HL-60/S4 treated with phorbol 12-myristate 13-acetate at 8.2 ng/mL for 4 days and 3 days (cell line): Measurements from ENCODE around the gene GARIN3.

ENCODE experiments used
- in situ Hi-C: fragments of 300-500 bp; cut with MboI; formaldehyde crosslinking; loops from 2 replicates; pipeline ENCODE4 v1.15.0; 2022; ENCODE audit warnings: low sequenced_read_pairs

Gene GARIN3

GRCh38 chr5:157150995-157151394 lies 15.1 kb downstream of the GARIN3 start:
- in situ Hi-C loops, result no loop called here

GRCh38 chr5:157148734-157149615 lies 17.1 kb downstream of the GARIN3 start:
- in situ Hi-C loops, result no loop called here

- in situ Hi-C loops, result no loop called here
Measured at GRCh38 chr5:157143127-157143971, 22.7 kb downstream of the GARIN3 start.

GRCh38 chr5:157142317-157143126 lies 23.5 kb downstream of the GARIN3 start, which contains the start of gene MED7:
Gene MED7, minus strand, starts transcription at chr5:157142865. Its CDS starts 3,434 bp downstream, at chr5:157139431.
- in situ Hi-C loops, result no loop called here

- in situ Hi-C loops, result no loop called here
Measured at GRCh38 chr5:157137691-157138090, 28.4 kb downstream of the GARIN3 start.

GRCh38 chr5:157132281-157132612 lies 33.8 kb downstream of the GARIN3 start:
- in situ Hi-C loops, result no loop called here

- in situ Hi-C loops, result no loop called here
Measured at GRCh38 chr5:157130925-157131324, 35.1 kb downstream of the GARIN3 start.

DNA sequence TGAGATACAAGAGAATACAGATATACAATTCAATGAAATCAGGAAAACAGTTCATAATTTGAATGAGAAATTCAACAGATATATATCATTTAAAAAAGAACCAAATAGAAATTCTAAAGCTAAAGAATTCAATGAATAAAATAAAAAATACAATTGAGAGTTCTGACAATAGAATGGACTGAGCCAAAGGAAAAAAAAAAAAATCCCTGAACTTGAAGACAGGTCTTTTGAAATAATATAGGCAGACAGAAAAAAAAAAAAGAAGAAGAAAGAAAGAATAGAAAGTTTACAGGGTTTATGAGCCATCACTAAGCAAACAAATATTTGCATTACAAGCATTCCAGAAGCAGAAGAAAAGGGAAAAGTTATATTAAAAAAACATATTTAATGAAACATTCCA lies 44.4 kb downstream of the GARIN3 start:
- in situ Hi-C loops, result no loop called here

DNA sequence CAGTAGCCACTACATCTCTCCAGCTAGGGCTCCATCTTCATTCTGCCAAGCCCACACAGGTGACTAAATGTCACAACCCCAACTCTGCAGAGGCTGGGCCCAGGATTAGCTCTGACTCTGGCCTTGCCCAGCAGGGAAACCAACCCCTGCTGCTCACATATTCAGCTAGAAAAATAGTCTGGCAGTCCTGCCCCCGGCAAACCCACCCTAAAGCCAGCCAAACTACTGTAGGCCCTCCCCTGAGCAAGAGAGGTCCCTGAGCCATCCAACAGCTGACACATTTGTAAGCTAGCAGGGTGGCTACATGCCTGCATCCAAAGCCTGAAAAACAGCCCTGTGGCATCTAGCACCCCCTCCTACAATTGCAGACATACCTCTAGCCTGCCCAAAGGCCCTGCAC lies 46.0 kb downstream of the GARIN3 start:
- in situ Hi-C loops, result no loop called here

DNA sequence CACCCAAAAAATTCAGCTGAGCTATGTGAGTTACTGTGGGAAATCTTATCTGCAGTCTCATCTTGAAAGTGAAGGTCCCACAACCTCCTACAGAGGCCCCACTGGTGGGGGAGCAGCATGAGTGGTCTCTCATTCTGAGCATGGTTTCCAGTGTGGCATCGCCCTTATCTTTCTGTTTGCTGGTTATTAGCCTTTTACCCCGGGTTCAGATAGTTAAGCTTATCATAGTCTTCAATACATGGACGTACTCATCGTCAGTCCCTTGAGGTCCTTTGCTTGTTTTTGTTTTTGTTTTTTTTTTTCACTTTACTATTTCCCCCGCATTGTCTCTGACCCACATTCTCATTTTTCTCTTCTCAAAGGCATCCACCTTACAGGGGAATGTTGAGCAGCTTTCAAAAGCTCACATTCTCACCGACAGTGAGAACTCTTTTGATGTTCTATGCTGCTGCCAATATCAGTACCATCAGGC lies 49.5 kb downstream of the GARIN3 start:
- in situ Hi-C loops, result no loop called here

GRCh38 chr5:157115502-157115901 lies 50.6 kb downstream of the GARIN3 start:
- in situ Hi-C loops, result no loop called here

DNA sequence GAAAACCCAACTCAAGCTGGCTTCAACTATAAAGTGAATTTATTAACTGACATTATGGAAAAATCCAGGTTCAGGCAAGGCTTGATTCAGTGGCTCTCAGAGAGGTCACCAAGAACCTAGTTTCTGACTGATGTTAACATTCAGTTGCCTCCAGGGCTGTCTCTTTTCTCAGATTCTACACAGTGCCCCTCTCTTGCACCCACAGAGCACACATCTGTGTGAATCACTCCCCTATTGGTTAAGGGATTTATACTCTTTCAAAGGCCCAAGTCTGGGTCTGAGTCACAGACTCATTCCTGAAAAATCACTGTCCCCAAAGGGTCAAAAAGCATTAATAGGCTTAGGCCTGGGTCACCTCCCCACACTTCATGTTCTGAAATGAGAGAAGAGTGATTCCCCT lies 51.1 kb downstream of the GARIN3 start:
- in situ Hi-C loops, result no loop called here

- in situ Hi-C loops, result no loop called here
Measured at GRCh38 chr5:157113002-157113401, 53.1 kb downstream of the GARIN3 start.
